Type B pancreatic cell (in vitro differentiated cells): ENCODE results near the gene DNASE1L2. TPM values are rescaled to one million over a fixed set of nuclear protein-coding genes. Genes with fewer than 3 reads are reported as not detected.

Source experiments
- DNase-seq: peaks from one replicate; pipeline ENCODE4 v3.0.0; 2021; ENCODE audit warnings: mixed read lengths; ENCODE audit not compliant: unreplicated experiment; ENCODE audit errors: extremely low spot score
- H3K27ac Mint-ChIP-seq: 2 replicates; pipeline ENCODE4 v1.8.0; 2021; ENCODE audit warnings: mild to moderate bottlenecking, mixed read lengths
- H3K27me3 Mint-ChIP-seq: 2 replicates; pipeline ENCODE4 v1.8.0; 2021; ENCODE audit warnings: mixed read lengths
- H3K36me3 Mint-ChIP-seq: 2 replicates; pipeline ENCODE4 v1.8.0; 2021; ENCODE audit warnings: mixed read lengths
- H3K4me1 Mint-ChIP-seq: one replicate; pipeline ENCODE4 v1.8.0; 2021; ENCODE audit warnings: mixed read lengths; ENCODE audit not compliant: unreplicated experiment
- H3K4me3 Mint-ChIP-seq: 2 replicates; pipeline ENCODE4 v1.8.0; 2021; ENCODE audit warnings: mild to moderate bottlenecking, mixed read lengths
- H3K9me3 Mint-ChIP-seq: 2 replicates; pipeline ENCODE4 v1.8.0; 2021; ENCODE audit warnings: mixed read lengths
- total RNA-seq: library from RNA; stranded (reverse); gene quantifications from 2 replicates; pipeline ENCODE4 v1.2.1, GENCODE V29; 2021; ENCODE audit warnings: low replicate concordance
- TF ChIP-seq, protein P1 (sequence below): fragments of 200-600 bp; sonication (generic); conservative IDR thresholded peaks from 2 replicates; pipeline ENCODE4 v1.5.0; 2021; ENCODE audit warnings: antibody characterized with exemption, mild to moderate bottlenecking

The DNASE1L2 gene
- total RNA-seq, 1 donor from 2014 or later = 2.6 TPM

DNA sequence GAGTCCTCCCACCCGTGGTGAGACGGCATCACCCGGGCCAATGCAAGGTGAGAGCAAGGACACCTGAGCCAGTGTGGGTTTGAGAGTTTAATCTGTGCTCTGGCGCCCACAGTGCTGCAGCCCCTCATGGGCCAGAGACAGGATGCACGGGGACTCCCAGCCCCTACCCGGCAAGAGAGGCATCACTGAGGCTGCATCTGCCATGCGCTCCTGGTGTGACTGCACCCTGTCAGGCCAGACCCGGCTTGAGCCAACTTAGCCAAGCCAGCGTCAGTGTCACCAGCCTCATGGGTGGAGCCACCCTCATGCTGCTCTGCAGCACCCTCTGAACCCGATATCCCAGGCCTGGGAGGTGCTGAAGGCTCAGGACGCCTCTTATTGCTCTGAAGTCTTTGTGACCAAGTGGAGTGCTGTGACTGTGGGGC, 24.3 kb upstream of the DNASE1L2 start:
- Mint-ChIP-seq H3K4me3 (peak overlapping the region; percentile 58), H3K4me1 (peaks cover 17% of the 10 kb centered on the region)
- TF ChIP-seq, protein P1, sequence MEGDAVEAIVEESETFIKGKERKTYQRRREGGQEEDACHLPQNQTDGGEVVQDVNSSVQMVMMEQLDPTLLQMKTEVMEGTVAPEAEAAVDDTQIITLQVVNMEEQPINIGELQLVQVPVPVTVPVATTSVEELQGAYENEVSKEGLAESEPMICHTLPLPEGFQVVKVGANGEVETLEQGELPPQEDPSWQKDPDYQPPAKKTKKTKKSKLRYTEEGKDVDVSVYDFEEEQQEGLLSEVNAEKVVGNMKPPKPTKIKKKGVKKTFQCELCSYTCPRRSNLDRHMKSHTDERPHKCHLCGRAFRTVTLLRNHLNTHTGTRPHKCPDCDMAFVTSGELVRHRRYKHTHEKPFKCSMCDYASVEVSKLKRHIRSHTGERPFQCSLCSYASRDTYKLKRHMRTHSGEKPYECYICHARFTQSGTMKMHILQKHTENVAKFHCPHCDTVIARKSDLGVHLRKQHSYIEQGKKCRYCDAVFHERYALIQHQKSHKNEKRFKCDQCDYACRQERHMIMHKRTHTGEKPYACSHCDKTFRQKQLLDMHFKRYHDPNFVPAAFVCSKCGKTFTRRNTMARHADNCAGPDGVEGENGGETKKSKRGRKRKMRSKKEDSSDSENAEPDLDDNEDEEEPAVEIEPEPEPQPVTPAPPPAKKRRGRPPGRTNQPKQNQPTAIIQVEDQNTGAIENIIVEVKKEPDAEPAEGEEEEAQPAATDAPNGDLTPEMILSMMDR = no peak

DNA sequence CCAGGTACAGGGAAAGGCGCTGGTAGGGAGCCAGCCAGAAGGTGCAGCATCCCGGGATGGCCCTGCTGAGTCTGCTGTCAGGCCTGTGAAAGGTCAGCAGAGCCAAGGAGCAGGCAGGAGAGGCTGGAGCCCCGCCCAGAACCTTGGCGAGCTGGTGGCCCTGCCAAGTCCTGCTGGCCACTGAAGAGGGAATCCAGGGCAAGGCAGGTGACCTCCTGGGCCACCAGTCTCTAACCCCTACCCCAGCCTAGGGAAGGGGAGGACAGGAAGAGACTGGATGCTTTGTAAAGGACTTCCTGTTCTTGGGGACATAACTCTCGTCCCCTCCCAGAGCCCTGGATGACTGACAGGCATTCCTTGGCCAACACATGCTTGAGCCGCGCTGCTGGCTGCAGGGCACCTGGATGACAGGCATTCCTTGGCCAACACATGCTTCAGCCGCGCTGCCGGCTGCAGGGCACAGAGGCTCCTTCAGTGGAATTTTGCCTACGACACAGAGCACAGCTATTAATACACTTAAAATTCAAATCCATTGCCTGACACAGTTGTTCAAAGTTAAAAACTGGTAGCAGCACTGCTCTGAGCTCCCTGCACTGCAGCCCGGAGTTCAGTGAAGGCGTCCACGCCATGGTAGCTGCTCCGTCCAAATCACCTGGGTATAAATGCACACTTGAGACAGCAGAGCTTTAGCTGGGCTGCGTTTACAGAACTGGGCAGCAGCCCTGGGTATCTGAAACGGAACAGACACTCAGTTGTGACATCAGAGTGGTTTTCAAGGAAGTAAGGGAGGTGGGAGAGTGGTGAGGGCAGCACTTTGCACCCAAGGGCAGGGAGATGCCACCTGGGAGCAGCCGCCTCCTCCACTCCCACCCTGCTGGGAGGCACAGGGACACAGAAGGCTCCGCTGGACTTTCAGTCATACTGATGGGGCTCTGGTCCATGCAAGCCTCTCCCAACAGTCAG, 23.6 kb upstream of the DNASE1L2 start:
- no peaks in the 10 kb centered on the region for H3K27me3 Mint-ChIP-seq
- no peak for DNase-seq
- H3K9me3 Mint-ChIP-seq = no peaks in the 10 kb centered on the region
- H3K27ac Mint-ChIP-seq = peak overlapping the region; percentile 91
- H3K4me3 Mint-ChIP-seq = peak overlapping the region; percentile 86
- H3K4me1 Mint-ChIP-seq = peaks cover 13% of the 10 kb centered on the region
- H3K36me3 Mint-ChIP-seq = peaks cover 1% of the 10 kb centered on the region
- TF ChIP-seq, protein P1 = no peak

More for the DNA sequence above, 24.3 kb upstream of the DNASE1L2 start:
- no peak for DNase-seq
- Mint-ChIP-seq H3K27me3 (no peaks in the 10 kb centered on the region), H3K36me3 (peaks cover 4% of the 10 kb centered on the region), H3K27ac (no peak overlapping the region), H3K9me3 (no peaks in the 10 kb centered on the region)

DNA sequence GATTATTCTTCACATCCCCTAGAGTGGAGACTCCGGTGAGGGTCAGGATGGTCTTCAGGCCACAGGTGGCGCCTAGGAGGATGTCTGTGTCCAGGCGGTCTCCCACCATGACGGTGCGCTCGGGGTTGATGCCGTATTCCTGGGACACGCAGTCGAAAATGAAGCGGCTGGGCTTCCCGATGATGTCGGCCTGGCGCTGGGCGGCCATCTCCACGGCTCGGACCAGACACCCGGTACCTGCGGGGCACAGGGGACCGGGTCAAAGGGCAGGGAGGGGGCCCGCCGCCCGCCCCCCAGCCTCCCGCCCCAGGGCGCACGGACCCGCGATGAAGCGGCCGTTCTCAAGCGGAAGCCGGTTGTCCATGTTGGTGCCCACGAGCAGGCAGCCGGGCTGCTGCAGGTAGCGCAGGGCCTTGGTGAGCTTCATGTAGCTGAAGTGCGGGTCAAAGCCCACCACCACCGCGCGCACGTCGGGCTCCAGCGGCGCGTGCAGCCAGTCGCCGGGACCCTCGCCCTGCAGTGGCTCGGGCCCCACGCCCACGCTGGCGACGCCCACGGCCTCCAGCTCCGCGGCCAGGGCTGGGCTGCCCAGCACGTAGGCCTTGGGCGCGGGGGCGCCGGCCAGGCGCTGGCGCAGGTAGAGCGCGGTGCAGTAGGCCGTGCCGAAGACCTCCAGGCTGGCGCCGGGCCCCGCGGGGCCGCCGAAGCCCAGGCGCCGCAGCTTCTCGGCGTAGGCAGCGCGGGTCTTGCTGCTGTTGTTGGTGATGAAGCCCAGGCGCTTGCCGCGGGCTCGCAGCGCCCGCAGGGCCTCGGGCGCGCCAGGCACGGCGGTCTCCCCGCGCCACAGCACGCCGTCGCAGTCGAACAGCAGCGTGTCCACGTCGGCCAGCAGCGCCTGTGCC, 22.2 kb upstream of the DNASE1L2 start:
- Mint-ChIP-seq H3K4me1 (peaks cover 11% of the 10 kb centered on the region), H3K27me3 (no peaks in the 10 kb centered on the region), H3K36me3 (no peaks in the 10 kb centered on the region), H3K27ac (peak overlapping the region; percentile 91), H3K4me3 (peak overlapping the region; percentile 86), H3K9me3 (no peaks in the 10 kb centered on the region)
- TF ChIP-seq, protein P1 = no peak
- no peak for DNase-seq

DNA sequence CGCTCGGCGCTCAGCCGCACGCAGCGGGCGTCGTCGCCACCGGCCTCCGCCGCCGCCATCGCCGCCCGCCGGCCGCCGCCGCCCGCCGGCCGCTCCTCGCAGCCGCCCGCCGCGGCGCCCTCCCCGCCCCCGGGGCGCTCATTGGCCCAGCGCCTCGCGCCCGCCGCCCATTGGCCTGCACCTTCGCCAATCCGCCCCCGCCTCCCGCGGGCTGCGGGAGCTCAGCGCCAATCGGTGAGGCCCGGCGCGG, 21.6 kb upstream of the DNASE1L2 start, which contains the start of gene PGP:
TSS of gene PGP (minus strand) at position 122 of the 250 bp plus-strand sequence. CDS start at position 59, 63 bp downstream.
- DNase-seq = no peak
- H3K9me3 Mint-ChIP-seq = no peaks in the 10 kb centered on the region
- H3K4me1 Mint-ChIP-seq = peaks cover 11% of the 10 kb centered on the region
- H3K27ac Mint-ChIP-seq = peak within 1 kb of the TSS; percentile 91
- no peaks in the 10 kb centered on the region for H3K36me3 Mint-ChIP-seq
- H3K27me3 Mint-ChIP-seq = no peaks in the 10 kb centered on the region
- TF ChIP-seq, protein P1 = no peak
- peak within 1 kb of the TSS; percentile 94 for H3K4me3 Mint-ChIP-seq

DNA sequence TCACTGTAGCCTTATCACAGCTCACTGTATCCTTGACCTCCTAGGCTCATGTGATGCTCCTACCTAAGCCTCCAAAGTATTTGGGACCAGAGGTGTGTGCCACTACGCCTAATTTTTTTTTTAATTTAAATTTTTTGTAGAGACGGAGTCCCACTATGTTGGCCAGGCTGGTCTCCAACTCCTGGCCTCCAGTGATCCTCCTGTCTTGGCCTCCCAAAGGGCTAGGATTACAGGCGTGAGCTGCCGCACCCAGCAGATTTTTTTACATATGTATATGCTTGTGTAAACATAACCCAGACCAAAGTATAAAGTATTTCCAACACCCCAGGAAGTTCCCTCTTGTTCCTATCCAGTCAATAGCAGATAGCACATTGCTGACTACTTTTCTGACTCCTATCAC, 19.9 kb upstream of the DNASE1L2 start:
- no peaks in the 10 kb centered on the region for H3K27me3 Mint-ChIP-seq
- H3K4me3 Mint-ChIP-seq = peak overlapping the region; percentile 94
- TF ChIP-seq, protein P1 = no peak
- no peaks in the 10 kb centered on the region for H3K9me3 Mint-ChIP-seq
- DNase-seq = no peak
- no peaks in the 10 kb centered on the region for H3K36me3 Mint-ChIP-seq
- H3K27ac Mint-ChIP-seq = peak overlapping the region; percentile 57
- H3K4me1 Mint-ChIP-seq = peaks cover 11% of the 10 kb centered on the region
